PC-9 (cell line): ENCODE measurements around the gene MAPK12.

ENCODE experiments used
- CTCF ChIP-seq: fragments of 200-600 bp; sonication (generic); conservative IDR thresholded peaks from 2 replicates; pipeline ENCODE4 v1.6.1; 2017; ENCODE audit warnings: mixed run types, antibody characterized with exemption, mild to moderate bottlenecking, moderate library complexity
- EZH2 ChIP-seq: fragments of 200-600 bp; sonication (generic); IDR thresholded peaks from 2 replicates; pipeline ENCODE4 v1.8.0; 2017; ENCODE audit warnings: antibody characterized with exemption, low read depth

DNA sequence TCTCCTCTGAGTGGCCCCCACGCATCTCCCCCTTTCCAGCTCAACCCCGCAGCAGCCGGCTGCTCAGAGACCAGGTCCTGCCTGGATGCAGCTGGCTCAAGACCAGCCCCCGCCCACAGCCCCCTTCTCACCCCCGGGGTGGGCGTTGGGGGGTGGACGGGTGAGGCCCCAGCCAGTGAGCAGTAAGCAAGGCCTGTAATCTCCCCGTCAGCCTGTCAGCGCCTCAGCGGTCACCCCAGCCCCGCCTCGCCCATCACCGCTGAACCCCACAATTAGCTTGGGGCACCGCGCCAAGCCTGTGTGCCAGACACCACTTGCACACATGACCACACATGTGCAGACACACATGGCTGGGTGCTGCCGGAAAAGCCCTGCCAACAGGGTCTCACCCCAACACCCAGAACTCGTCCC is 40.1 kb upstream of the MAPK12 start:
- TF ChIP-seq CTCF (no peak), EZH2 (no peak)
